Adrenal gland (tissue), 12 donors: ENCODE measurements around the gene CRCP. TPM values are rescaled to one million over a fixed set of nuclear protein-coding genes. Genes with fewer than 3 reads are reported as not detected.

Experiments
- DNase-seq, 7 donors: peaks; one replicate each; pipeline ENCODE4 v3.0.0-alpha.2; 2019 to 2020
- H3K27ac ChIP-seq, 5 donors: fragments of 200-600 bp; sonication (generic) in 4 of 5; 1 replicate in 3 of 5; 2 replicates in 2 of 5; pipeline versions ENCODE4 v1.5.1 to v1.8.0; 2016 to 2020; ENCODE audit warnings: mild to moderate bottlenecking in 1 of 5
- H3K27me3 ChIP-seq: fragments of 200-600 bp; 2 replicates; pipeline ENCODE4 v1.8.0; 2021
- H3K36me3 ChIP-seq, 2 donors: fragments of 200-600 bp; replicated peaks in 1 of 2; 1 replicate in 1 of 2; 2 replicates in 1 of 2; pipeline versions ENCODE4 v1.5.1 to v1.8.0; 2018 to 2022
- H3K4me1 ChIP-seq, 2 donors: fragments of 200-600 bp; replicated peaks in 1 of 2; 1 replicate in 1 of 2; 2 replicates in 1 of 2; pipeline versions ENCODE4 v1.5.1 to v1.8.0; 2018 to 2021
- H3K4me3 ChIP-seq, 4 donors: fragments of 200-600 bp; sonication (generic) in 3 of 4; one replicate each; pipeline ENCODE4 v1.5.1; 2016 to 2018
- H3K9me3 ChIP-seq, 3 donors: fragments of 200-600 bp; sonication (generic) in 1 of 3; replicated peaks in 1 of 3; 1 replicate in 2 of 3; 2 replicates in 1 of 3; pipeline versions ENCODE4 v1.5.1 to v1.8.0; 2016 to 2021
- CTCF ChIP-seq, 6 experiments: fragments of 450-650 bp in 4 of 6; fragments of 200-600 bp in 2 of 6; sonication (generic) in 1 of 6; IDR thresholded peaks; 1 replicate in 5 of 6; 2 replicates in 1 of 6; pipeline versions ENCODE4 v1.5.1 to v1.8.0; 2016 to 2021; ENCODE audit warnings: antibody characterized with exemption in 6 of 6, mild to moderate bottlenecking in 2 of 6, moderate library complexity in 1 of 6
- POLR2A ChIP-seq, 2 donors: fragments of 450-650 bp; IDR thresholded peaks; one replicate each; pipeline ENCODE4 v1.6.1; 2017; ENCODE audit warnings: antibody characterized with exemption in 2 of 2, mild to moderate bottlenecking in 2 of 2, moderate library complexity in 1 of 2
- WGBS, 4 donors: extraction: QIAGEN DNeasy Blood & Tissue Kit in 2 of 4; methylation state at CpG; one replicate each; pipeline versions ENCODE4 v1.1.5 to v1.1.7; 2013 to 2017; 5-methylcytosine and 5-hydroxymethylcytosine counted together
- intact Hi-C, 2 donors: fragments of 100-400 bp; cut with DNase I; formaldehyde crosslinking; loops; one replicate each; pipeline versions ENCODE4 v1.14.1 to v1.15.0; 2022 to 2023
- polyA plus RNA-seq, 3 donors: library from polyadenylated mRNA; stranded (reverse); fragments of 200-250 nt in 2 of 3; fragments of 350-450 nt in 1 of 3; fragmentation: Illumina TruSeq in 1 of 3; extraction: RNeasy Lipid Tissue Mini Kit (QIAGEN cat#74804) in 1 of 3; gene quantifications; one replicate each; pipeline ENCODE4 v1.2.3, GENCODE V29; 2013 to 2014
- total RNA-seq, 9 donors: library from RNA; depleted of rRNA in 4 of 9; stranded (reverse); fragments of >200 nt in 4 of 9; fragments of 120-200 nt in 1 of 9; fragmentation: NEBNext Ultra II Directional in 1 of 9; extraction: Animal tissue kit (Norgen Biotek cat#: 25700) in 1 of 9; gene quantifications; one replicate each; pipeline versions ENCODE4 v1.1.0 to v1.2.4, GENCODE V29; 2013 to 2023
- donor health status: healthy with polysubstance abuse.
- donor health status: Bipolar disorder and iron deficiency.
- donor health status: DM: yes; HTN: yes; CAD: no.
- donor health status: DM: no; HTN: no; CAD: no.
- donor health status: DM: no; HTN: no; CAD: no.
- donor health status: DM: yes; HTN: yes; CAD: no.

The CRCP gene
- total and polyA plus RNA-seq, 12 donors = 14.5 to 53.3 (median 38.9) TPM

- H3K27ac ChIP-seq = no peak overlapping the region
- peaks cover 0 to 41% of the 10 kb centered on the region in 2 donors for H3K36me3 ChIP-seq
- intact Hi-C loops = no loop called here
- H3K27me3 ChIP-seq = no peaks in the 10 kb centered on the region
- no peaks in the 10 kb centered on the region for H3K9me3 ChIP-seq
- TF ChIP-seq POLR2A (IDR thresholded peaks at IDR 0.05) = no peak
- TF ChIP-seq CTCF (IDR thresholded peaks at IDR 0.05) = no peak
- H3K4me1 ChIP-seq = peaks cover 13% of the 10 kb centered on the region in 2 donors
- no peak overlapping the region for H3K4me3 ChIP-seq
- 80 to 85% (median 83%) methylated on average over 3 of the region's 3 CpGs for WGBS, 4 donors
- DNase-seq = no peak
Observed at GRCh38 chr7:66157060-66157459, 42.4 kb downstream of the CRCP start.

- Histone ChIP-seq H3K36me3 (no peaks in the 10 kb centered on the region), H3K27me3 (no peaks in the 10 kb centered on the region), H3K4me3 (no peak overlapping the region), H3K9me3 (no peaks in the 10 kb centered on the region), H3K27ac (no peak overlapping the region), H3K4me1 (peaks cover 0 to under 1% of the 10 kb centered on the region in 2 donors)
- no peak for DNase-seq
- intact Hi-C loops = no loop called here
- TF ChIP-seq POLR2A (IDR thresholded peaks at IDR 0.05) = no peak
- WGBS, 4 donors = 85 to 86% (median 85%) methylated on average over 4 of the region's 4 CpGs
Observed at GRCh38 chr7:66162622-66163021, 48.0 kb downstream of the CRCP start.

- Histone ChIP-seq H3K27me3 (no peaks in the 10 kb centered on the region), H3K4me1 (peaks cover 0 to 6% of the 10 kb centered on the region in 2 donors), H3K4me3 (no peak overlapping the region), H3K9me3 (no peaks in the 10 kb centered on the region), H3K36me3 (no peaks in the 10 kb centered on the region), H3K27ac (no peak overlapping the region)
- intact Hi-C loops = no loop called here
- no peak for DNase-seq
- no peak for TF ChIP-seq CTCF (IDR thresholded peaks at IDR 0.05)
- TF ChIP-seq POLR2A (IDR thresholded peaks at IDR 0.05) = no peak
- 92 to 96% (median 94%) methylated on average over 1 of the region's 1 CpG for WGBS, 4 donors
Observed at GRCh38 chr7:66163186-66163610, 48.6 kb downstream of the CRCP start.

- intact Hi-C loops = no loop called here
- no peaks in the 10 kb centered on the region for H3K27me3 ChIP-seq
- H3K36me3 ChIP-seq = no peaks in the 10 kb centered on the region
- H3K4me1 ChIP-seq = peaks cover 0 to 7% of the 10 kb centered on the region in 2 donors
- TF ChIP-seq CTCF (IDR thresholded peaks at IDR 0.05) = no peak
- TF ChIP-seq POLR2A (IDR thresholded peaks at IDR 0.05) = no peak
- DNase-seq = no peak
- H3K27ac ChIP-seq = no peak overlapping the region
- no peak overlapping the region for H3K4me3 ChIP-seq
- 87 to 91% (median 90%) methylated on average over 7 of the region's 7 CpGs for WGBS, 4 donors
- H3K9me3 ChIP-seq = no peaks in the 10 kb centered on the region
Observed at GRCh38 chr7:66164356-66164755, 49.7 kb downstream of the CRCP start.

GRCh38 chr7:66167773-66168387 is 53.2 kb downstream of the CRCP start:
- WGBS, 4 donors = 58 to 66% (median 63%) methylated on average over 7 of the region's 7 CpGs
- no peak for DNase-seq
- Histone ChIP-seq H3K27me3 (no peaks in the 10 kb centered on the region), H3K4me3 (no peak overlapping the region), H3K36me3 (no peaks in the 10 kb centered on the region), H3K9me3 (no peaks in the 10 kb centered on the region), H3K4me1 (peaks cover 9 to 20% of the 10 kb centered on the region in 2 donors), H3K27ac (no peak overlapping the region)
- no peak for TF ChIP-seq CTCF (IDR thresholded peaks at IDR 0.05)
- no peak for TF ChIP-seq POLR2A (IDR thresholded peaks at IDR 0.05)
- intact Hi-C loops = no loop called here
